GM12873 (cell line): Measurements from ENCODE around the gene PLGRKT.

ENCODE experiments used
- TF ChIP-seq, protein P1 (sequence below): IDR thresholded peaks from 2 replicates; pipeline ENCODE4 v1.5.1; 2012; ENCODE audit warnings: low read depth, mild to moderate bottlenecking, moderate library complexity, low read length, control low read depth; ENCODE audit not compliant: insufficient read depth; ENCODE audit errors: missing control alignments

Gene PLGRKT

DNA sequence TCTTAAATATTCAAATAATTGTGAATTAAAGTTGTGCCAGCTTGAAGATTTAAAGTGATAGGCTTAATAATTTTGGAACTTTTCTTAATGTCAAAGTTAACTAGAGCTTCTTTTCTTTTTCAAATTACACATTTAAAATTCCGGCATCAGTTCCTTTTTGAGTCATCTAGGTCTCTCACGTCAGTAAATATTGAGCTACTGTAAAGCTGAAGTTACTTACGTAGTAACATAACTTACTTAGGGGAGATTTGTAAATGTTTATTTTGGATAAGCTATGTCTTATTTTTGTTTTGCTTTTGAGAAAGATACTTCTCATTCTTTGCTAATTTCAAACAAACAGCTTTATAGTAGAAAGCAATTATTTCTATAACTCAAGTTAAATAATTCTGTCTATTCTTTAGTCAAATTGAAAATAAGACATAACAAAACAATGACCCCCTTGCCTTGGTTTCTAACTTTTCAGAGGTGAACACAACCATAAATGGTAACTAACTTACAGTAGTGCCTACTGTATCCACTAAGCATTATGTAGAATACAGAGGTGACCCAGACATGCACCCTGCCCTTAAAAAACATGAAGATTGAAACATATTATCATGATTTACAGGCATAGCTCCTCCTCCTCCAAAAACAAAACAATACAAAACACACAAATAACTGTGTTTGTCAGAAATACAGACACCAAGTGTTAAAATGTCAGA is 42.4 kb upstream of the PLGRKT start:
- TF ChIP-seq, protein P1, sequence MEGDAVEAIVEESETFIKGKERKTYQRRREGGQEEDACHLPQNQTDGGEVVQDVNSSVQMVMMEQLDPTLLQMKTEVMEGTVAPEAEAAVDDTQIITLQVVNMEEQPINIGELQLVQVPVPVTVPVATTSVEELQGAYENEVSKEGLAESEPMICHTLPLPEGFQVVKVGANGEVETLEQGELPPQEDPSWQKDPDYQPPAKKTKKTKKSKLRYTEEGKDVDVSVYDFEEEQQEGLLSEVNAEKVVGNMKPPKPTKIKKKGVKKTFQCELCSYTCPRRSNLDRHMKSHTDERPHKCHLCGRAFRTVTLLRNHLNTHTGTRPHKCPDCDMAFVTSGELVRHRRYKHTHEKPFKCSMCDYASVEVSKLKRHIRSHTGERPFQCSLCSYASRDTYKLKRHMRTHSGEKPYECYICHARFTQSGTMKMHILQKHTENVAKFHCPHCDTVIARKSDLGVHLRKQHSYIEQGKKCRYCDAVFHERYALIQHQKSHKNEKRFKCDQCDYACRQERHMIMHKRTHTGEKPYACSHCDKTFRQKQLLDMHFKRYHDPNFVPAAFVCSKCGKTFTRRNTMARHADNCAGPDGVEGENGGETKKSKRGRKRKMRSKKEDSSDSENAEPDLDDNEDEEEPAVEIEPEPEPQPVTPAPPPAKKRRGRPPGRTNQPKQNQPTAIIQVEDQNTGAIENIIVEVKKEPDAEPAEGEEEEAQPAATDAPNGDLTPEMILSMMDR: no peak

DNA sequence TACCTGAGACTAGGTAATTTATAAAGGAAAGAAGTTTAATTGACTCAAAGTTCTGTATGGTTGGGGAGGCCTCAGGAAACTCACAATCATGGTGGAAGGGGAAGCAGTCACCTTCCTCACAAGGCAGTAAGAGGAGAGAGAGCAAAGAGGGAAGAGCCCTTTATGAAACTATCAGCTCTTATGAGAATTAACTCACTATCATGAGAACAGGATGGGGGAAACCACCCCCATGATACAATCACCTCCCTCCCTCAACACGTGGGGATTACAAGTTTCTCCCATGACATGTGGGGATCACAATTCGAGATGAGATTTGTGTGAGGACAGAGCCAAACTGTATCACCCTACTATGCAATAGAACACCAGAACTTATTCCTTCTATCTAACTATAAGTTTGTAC is 40.5 kb upstream of the PLGRKT start:
- TF ChIP-seq, protein P1: no peak

DNA sequence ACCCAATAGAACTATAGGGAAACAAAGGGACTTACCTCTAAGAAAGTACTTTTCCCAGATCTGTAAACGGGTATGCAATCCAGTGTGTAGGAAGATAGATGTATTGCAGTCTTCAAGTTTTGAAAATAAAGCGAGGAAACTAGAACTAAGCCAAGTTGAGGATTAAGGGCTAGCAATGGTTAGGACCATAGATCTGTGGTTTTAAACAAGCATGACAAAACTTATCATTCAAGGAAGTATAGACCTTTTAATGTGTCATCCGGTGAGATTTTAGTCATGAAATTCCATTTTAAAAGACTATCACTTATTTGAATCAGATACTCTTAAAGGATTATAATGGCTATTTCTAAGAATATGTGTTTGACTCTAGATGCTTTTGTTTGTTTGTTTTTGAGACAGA is 33.1 kb upstream of the PLGRKT start:
- TF ChIP-seq, protein P1: no peak

DNA sequence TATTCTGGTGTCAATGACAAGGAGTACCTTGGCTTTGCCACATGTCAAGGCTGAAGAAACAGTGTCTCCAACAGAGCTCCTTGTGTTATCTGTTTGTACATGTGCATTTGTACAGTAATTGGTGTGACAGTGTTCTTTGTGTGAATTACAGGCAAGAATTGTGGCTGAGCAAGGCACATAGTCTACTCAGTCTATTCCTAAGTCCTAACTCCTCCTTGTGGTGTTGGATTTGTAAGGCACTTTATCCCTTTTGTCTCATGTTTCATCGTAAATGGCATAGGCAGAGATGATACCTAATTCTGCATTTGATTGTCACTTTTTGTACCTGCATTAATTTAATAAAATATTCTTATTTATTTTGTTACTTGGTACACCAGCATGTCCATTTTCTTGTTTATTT is 32.4 kb upstream of the PLGRKT start:
- TF ChIP-seq, protein P1: no peak

DNA sequence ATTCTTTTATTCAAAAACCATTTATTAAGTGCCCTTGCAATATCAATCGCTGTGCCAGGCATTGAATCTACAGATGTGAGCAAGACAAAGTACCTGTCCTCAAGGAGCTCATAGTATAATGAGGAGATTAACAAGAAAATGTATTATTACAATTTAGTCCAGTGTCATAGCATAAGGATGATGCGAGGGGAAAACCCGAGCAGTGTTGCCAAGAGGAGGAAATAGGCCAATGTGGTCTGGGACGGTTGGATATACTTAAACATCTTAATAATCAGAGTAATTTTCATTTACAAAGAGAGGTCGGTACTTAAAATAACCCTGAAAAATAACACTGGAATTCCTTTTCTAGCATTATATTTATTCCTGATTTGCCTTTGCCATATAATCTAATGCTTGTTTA is 31.1 kb upstream of the PLGRKT start:
- TF ChIP-seq, protein P1: no peak

DNA sequence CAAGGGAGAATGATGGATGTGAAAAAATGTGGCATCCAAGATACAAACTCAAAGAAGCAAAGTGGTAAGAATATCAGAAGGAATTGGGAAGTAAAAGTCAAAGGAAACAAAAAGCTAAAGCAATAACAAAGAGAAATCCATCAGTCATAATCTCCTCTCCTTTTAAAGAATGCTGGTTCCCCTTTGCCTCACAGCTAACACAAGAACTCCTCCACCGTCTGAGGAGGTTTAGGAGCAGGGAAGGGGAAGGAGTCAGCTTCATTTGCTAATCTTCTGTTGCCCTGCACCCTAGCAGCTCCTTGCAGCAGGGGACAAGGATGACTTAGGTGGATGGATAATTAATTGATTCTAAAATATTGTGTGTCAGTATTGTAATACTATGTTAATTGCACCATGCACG is 29.0 kb upstream of the PLGRKT start:
- TF ChIP-seq, protein P1: no peak

DNA sequence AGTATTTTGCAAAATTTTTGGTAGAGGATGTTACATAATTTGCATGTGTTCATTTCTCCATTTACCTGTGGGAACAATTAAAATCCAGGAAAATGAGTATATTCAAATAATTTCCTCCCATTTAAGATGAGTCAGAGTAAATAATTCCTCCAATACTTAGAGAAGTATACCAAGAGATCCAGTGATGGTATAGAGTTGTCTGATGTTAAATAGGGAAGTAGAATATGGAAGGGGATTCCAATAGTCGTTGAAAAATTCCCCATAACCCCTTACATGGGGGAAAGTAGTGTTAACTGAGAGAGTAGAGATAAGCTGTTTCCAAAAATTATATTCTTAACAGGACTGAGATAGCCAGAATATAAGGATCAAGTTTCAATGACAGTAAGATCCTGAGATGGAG is 28.3 kb upstream of the PLGRKT start:
- TF ChIP-seq, protein P1: no peak
